Nucleus accumbens (tissue), 56 donors: Measurements from ENCODE around the gene TNFAIP8L3.
"Not testable (repeated sequence)": the region's sequence is repeated elsewhere in the genome, so short reads cannot be mapped to it uniquely, and the experiment has no call there.

Experiments used
- DNase-seq, 56 donors: peaks; one replicate each; lab custom pipeline; 2025; lab: John Stamatoyannopoulos, UW

Gene TNFAIP8L3

GRCh38 chr15:51094606-51095569, at the start of gene TNFAIP8L3:
TNFAIP8L3 (minus strand) TSS chr15:51094906; CDS start chr15:51094595, 311 bp downstream.
- peak in 5 of 56 donors; percentile 13 to 28 (median 24) for DNase-seq

GRCh38 chr15:51144021-51144532, 49.4 kb upstream of the TNFAIP8L3 start:
- DNase-seq: peak in 7 of 56 donors; percentile 8 to 27 (median 18)

- DNase-seq: not testable (repeated sequence)
Measured at GRCh38 chr15:51140347-51140746, 45.6 kb upstream of the TNFAIP8L3 start.

DNA sequence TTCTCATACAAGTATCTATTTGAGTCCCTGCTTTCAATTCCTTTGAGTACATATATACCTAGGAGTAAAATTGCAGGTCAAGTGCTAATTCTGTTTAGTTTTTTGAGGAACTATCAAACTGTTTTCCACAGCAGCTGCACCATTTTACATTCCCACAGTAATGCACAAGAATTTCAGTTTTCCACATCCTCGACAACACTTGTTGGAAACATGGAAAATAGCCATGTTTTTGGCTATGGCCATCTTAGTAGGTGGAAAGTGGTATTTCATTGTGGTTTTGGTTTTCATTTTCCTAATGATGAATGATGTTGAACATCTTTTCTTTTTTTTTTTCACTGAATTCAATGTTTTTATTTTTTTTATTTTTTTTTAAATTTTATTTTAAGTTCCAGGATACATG, 44.4 kb upstream of the TNFAIP8L3 start:
- no peak for DNase-seq

- no peak for DNase-seq
Measured at GRCh38 chr15:51137880-51138430, 43.2 kb upstream of the TNFAIP8L3 start.

- no peak for DNase-seq
Measured at GRCh38 chr15:51137024-51137423, 42.3 kb upstream of the TNFAIP8L3 start.

- DNase-seq: no peak
Measured at GRCh38 chr15:51135276-51135675, 40.6 kb upstream of the TNFAIP8L3 start.

DNA sequence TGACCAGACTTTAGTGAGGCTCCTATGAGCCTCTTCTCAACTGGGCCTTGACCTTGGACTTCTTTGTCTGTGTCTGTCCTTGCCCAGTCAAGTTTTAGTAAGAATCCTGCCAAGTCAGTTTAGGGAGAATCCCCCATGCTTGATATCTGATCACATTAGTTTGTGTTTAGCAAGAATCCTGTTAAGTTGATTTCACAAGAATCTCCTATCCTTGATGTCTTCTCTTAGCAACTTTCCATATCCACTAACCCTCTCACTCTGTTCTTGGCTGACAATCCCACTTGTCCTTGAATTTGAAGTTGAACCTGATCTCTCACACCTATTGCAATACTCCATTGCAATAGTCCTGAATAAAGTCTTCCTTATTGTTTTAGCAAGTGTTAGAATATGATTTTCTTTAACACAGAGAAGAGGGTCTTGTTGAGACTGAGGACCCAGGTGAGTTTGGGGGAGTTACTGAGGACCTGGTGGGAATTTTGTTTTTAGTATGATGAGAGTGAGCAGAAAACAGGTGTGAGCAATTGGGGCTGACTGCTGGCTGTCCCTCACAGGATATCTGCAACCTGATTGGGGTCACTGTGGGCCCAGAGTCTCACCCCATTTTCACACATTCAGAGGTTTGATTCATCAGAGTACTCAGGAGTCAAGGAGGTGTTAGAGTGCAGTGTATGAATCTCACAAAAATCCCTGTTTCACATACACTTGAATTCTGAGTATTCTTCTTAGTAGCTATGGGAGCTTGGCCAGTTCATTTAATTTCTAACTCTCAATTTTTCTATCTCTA, 39.9 kb upstream of the TNFAIP8L3 start:
- no peak for DNase-seq

- DNase-seq: peak in 5 of 56 donors; percentile 4 to 32 (median 10)
Measured at GRCh38 chr15:51133140-51133765, 38.5 kb upstream of the TNFAIP8L3 start.

DNA sequence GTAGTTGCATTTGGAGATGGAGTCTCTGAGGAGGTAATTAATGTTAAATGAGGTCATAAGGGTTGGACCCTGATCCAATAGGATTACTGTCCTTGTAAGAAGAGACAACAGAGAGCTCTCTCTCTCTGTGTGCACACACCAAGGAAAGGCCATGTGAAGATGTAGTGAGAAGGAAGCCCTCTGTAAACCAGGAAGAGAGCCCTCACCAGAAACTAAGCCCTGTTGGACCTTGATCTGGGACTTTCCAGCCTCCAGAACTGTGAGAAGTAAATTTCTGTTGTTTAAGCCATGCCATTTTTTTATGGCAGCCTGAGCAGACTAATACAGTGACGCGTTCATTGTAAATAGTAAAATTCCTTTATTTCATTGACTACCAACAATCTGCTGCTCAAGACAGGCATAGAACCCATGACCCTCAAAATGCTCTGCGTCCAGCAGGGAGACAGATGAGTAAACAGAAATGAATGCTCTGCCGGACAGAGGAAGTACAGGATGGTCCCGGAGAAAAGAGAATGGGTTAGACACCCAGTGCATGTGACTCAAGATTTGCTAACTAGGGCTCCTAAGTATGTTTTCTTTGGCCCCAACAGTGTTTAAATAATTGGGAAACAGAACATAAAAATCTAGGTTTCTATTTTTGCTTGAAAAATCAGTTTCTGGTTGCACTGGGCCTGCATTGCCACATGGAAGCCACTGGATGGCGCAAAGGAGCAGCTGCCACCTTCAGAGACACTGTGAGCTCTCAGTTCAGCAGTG, 37.9 kb upstream of the TNFAIP8L3 start:
- DNase-seq: peak in 36 of 56 donors; percentile 5 to 68 (median 29)

GRCh38 chr15:51131596-51132290, 37.0 kb upstream of the TNFAIP8L3 start:
- DNase-seq: no peak

DNA sequence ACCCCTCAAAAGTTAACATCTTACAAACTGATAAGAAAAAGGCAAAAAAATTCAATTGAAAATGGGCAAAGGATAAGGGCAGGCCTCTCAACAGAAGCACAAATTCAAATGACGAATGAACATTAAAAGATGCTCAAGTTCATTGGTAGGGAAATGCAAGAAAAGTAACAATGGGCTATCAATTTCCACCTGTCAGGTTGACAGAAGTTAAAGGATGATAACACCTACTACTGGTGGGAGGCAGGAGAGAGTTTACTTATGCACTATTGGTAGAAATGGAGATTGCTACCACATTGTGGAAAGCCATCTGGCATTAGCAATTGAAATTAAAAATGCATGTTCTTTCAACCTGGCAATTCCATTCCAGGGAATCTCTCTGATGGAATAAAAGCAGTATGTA, 35.6 kb upstream of the TNFAIP8L3 start:
- no peak for DNase-seq

GRCh38 chr15:51129535-51130188, 35.0 kb upstream of the TNFAIP8L3 start:
- DNase-seq: no peak

DNA sequence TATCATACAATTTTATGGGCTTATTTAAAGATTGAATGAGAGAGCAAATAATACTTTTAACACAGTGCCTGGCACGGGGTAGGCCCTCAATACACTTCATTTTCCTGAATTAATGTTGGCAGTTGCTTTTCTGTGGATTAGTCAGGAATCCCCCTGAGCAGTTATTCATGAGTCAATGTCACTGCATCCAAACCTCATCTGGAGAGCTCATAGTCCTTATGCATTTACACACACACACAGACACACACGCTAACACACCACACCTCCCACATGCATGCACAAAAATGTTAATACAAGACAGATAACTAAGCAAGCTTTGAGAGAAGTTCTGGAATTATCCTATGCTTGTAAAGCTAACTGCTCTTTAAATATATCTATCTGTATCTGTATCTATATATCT, 34.0 kb upstream of the TNFAIP8L3 start:
- no peak for DNase-seq

GRCh38 chr15:51126842-51127241, 32.1 kb upstream of the TNFAIP8L3 start:
- DNase-seq: no peak

GRCh38 chr15:51123002-51123401, 28.3 kb upstream of the TNFAIP8L3 start:
- DNase-seq: not testable (repeated sequence)

- DNase-seq: no peak
Measured at GRCh38 chr15:51121631-51122225, 27.0 kb upstream of the TNFAIP8L3 start.

- DNase-seq: peak in 1 of 56 donors; percentile 2
Measured at GRCh38 chr15:51121118-51121517, 26.4 kb upstream of the TNFAIP8L3 start.
